ENCODE results near the gene KCNK7.

Gene KCNK7

DNA sequence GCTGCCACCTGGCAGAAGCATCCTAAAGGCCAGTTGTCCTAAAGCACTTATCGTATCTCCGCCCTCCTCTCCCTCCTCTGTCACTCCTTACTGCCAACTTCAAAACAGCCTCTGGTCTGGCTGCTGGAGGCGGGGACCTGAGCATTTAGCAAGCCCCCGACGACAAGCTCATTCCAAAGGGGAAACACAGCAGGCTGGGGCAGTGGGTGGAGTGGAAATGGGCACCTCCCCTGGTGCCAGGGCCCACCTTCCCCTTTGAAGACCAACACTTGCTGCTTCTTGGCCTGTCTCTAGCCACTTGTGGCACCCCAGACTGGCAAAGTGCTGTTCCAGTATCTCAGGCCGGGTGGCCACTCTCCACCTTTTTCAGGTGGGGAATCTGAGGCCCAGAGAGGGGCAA is 14.8 kb upstream of the KCNK7 start:
- no peak for DNase-seq

- no peak for DNase-seq
Measured at GRCh38 chr11:65609665-65610064, 14.1 kb upstream of the KCNK7 start.

GRCh38 chr11:65609229-65609628 is 13.6 kb upstream of the KCNK7 start:
- no peak for DNase-seq

GRCh38 chr11:65607614-65608426 is 12.2 kb upstream of the KCNK7 start:
- no peak for DNase-seq

DNA sequence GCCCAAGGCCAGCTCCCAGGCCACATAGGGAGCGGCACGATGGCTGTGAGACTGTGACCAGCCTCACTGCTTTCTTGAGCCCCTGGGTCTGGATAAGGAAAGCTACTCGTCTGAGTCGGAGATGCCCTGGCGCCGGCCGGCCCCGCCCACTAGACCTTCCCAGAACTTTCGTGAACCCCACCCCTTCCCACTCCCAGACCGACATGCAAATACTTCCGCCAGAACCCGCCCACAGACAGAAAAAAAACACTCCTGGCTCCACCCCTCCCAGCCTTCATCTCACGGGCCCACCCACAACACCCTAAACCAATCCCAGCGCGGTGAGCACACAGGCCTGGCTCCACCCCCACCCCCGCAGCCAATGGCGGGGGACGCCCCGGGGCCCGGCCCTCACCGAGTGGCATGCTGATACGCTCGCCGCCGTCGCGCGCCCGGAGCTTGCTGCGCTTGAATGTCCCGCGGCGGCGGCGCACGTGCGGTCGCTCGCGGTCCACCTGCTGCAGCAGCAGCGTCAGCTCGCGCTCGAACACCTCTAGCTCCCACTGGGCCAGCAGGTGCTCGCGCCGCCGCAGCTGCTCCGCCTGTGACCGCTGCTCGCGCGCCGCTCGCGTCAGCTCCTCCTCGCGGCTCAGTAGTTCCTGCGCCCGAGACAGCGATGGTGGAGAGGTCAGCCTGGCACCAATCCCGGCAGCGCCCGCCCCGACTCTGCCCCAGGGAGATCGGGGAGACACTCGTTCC is 11.4 kb upstream of the KCNK7 start:
- DNase-seq = peak; percentile 25

DNA sequence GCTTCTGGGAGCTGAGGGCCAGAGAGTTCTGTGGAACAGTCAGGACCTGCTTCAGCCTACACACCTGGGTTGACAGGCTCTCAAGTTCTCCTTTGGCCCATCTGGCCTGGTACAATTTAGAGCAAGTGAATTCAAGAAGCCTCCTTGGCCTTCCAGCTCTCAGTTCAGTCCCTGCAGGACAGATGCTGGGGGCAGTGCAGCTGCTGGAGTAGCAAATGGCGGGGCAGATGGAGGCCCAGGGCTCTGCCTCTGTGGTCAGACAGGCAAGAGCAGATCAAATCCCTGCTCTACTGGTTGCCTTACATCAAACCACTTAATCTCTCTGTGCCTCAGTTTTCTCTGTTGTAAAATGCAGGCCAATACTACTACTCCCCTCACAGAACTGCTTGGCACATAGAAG is 8.7 kb upstream of the KCNK7 start:
- no peak for DNase-seq

- no peak for DNase-seq
Measured at GRCh38 chr11:65599955-65600246, 4.3 kb upstream of the KCNK7 start.

DNA sequence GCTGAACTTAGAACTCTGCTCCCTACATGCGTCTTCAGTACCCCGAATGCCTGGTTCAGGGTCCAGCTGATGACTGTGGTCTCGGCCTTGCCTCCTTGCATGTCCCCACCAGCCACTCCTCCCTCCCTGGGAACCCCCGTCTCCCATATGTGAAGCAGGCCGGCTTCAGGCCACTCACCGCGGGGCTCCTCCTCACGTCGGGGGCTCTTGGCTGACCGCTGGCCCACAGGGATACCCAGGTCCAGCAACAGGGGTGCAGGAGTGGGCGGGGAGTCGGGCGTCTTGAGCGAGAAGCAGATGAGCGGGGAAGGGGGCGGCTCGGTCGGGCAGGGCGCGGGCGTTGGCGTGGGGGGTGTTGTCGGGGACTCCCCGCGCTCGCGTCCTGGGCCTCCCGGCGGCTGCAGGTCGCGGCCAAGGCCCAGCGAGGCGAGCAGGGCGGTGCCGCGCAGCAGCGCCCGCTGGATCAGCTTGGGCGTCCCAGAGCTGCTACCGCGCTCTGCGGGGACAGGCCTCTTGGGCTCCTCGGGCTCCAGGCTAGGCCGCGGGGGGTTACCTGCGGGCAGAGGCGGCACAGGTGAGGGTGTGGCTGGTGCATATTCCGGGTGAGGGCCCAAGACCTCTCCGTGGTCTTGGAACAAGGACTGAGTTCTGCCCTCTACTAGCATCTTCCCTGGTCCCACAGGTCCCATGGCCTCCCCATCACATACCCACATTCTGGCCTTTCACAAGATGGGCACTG is 3.8 kb upstream of the KCNK7 start:
- no peak for DNase-seq

DNA sequence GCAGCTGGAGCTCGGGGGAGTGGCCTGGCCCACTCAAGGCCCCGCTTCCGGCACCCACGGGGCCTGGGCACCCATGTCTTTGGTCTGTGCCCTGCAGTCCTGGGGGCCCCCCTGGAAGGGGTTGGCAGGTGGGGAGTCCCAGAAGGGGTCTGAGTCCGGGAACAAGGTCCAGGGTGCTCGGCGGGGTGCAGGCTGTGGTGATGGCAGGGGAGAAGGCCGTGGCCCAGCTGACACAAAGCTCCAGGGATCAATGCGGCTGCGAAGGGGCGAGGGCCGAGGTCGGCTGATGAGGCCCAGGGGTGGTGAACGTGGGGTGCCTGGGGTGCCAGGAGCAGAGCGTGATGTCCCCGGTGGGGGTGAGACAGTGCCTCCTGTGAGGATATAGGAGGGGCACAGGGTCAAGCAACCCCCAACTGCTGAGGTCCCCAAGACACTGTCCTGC is 2.7 kb upstream of the KCNK7 start:
- no peak for DNase-seq

GRCh38 chr11:65596520-65596919 is 920 bp upstream of the KCNK7 start:
- DNase-seq = no peak

- no peak for DNase-seq
Measured at GRCh38 chr11:65595131-65595530, 469 bp downstream of the KCNK7 start.

GRCh38 chr11:65593518-65594414 is 1.8 kb downstream of the KCNK7 start:
- DNase-seq = peak; percentile 16

- peak; percentile 49 for DNase-seq
Measured at GRCh38 chr11:65592858-65593517, 2.6 kb downstream of the KCNK7 start.

GRCh38 chr11:65591939-65592857 is 3.4 kb downstream of the KCNK7 start:
- peak; percentile 47 for DNase-seq

DNA sequence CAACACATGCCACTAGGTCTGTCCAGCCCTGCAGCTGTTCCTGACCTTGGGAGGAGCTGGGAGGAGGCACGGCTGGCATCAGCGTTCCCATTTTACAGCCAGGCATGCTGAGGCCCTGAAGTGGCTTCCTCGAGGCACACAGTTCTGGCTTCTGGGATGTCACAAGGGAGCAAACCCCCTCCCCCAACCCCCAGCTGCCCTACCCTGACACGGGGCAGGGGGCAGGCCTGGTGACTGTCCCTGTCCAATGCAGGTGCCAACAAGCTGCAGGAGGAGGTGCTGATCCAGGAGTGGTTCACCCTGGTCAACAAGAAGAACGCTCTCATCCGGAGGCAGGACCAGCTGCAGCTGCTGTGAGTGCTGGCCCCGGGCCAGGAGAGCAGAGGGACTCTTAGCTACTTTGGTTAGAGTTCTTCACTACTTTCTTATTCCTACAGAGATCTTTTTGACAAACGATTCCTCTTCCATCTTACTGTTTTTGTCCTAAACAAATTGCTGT is 5.3 kb downstream of the KCNK7 start:
- DNase-seq = no peak

DNA sequence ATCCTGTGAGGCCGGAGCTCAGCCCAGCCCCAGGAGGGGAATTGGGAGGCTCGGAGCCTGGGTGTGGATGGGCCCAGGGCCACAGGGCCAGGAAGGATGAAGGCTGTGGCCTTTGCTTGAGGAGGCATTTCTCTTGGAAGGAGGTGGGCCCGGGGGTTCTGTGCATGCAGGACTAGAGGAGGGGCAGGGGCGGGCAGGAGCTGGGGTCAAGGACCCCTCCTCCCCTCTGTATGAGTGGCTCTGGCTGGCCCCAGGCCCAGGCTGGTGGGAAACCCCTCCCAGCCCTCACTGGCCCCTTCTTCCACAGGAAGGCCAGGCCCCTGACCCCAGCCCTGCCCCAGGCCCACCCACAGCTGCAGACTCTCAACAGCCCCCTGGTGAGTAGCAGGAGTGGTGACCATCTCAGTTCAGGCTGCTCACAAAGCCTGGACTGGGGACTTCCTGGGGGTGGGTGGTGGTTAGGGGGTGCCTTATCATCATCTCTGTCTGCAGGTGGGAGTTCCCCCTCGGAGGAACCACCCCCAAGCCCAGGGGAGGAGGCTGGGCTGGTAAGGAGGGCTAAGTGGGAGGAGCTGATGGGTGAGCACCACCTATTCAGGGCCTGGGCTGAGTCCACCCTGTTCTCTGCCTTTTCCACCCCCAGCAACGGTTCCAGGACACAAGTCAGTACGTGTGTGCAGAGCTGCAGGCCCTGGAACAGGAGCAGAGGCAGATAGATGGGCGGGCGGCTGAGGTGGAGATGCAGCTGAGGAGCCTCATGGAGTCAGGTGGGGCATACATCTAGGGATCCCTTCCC is 6.0 kb downstream of the KCNK7 start:
- no peak for DNase-seq

DNA sequence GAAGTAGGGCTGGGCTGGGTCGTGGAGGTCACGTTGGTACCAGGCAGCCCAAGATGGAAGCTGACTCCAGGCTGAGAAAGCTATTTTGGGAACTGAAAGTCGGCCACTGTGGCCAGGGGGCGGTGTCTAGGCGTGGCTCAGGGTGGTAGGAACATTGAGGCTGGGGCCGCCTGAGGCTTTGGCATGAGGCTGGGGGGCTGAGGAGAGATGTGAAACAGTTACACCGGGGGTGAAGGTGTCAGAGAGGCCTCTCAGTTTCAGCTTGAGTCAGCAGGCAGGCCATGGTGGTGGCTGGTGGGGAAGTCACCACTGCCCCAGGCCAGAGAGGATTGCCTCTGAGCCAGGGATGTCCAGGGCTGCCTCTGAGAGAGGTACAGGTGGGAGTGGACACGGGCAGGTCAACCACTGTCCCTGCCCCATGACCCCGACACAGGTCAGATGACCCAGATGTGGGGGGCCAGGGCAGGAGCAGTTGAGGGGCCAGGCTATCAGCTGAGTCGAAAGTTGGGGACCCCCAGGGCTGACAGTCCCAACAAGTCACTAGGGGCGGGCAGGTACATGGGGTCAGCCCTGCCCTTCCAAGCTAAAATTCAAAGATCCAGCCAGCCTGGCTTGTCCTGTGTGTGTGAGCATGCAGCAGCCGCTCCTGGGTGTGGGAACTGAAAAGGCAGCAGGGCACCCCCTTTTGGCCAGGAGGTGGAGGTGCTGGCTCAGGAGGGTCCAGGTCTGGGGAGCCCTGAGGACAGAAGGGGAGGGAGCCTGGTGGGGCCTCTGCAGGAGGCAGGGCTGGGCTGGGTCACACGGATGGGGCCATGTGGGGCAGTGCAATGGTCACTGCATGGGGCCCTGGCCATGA is 7.2 kb downstream of the KCNK7 start:
- DNase-seq = no peak

- DNase-seq = no peak
Measured at GRCh38 chr11:65586676-65587075, 8.9 kb downstream of the KCNK7 start.

GRCh38 chr11:65586247-65586630 is 9.4 kb downstream of the KCNK7 start:
- no peak for DNase-seq
